Fibroblast of the aortic adventitia (primary cell): ENCODE results near the gene KRTAP29-1. TPM values are rescaled to one million over a fixed set of nuclear protein-coding genes. Genes with fewer than 3 reads are reported as not detected.
A peak's percentile ranks its signal among the peaks of the same experiment; 100 is the strongest.

Experiments used
- DNase-seq: peaks from one replicate; pipeline ENCODE4 v3.0.0-alpha.2; 2010; ENCODE audit warnings: low read depth
- H3K4me3 ChIP-seq: 2 replicates; pipeline ENCODE4 v1.5.1; 2011; ENCODE audit warnings: low read depth, mild to moderate bottlenecking, control low read depth, low read length, moderate library complexity
- CTCF ChIP-seq: IDR thresholded peaks from 2 replicates; pipeline ENCODE4 v1.5.1; 2011; ENCODE audit warnings: mild to moderate bottlenecking, low read length, control low read depth, inconsistent platforms; ENCODE audit not compliant: insufficient read depth
- total RNA-seq: library from RNA; depleted of rRNA; stranded (reverse); fragments of >200 nt; gene quantifications from 2 replicates; pipeline ENCODE4 v1.2.3, GENCODE V29; 2012; ENCODE audit warnings: low replicate concordance

KRTAP29-1 gene
- total RNA-seq, 1 donor = not detected

GRCh38 chr17:41322903-41323895 lies 20.5 kb upstream of the KRTAP29-1 start:
- no peak for TF ChIP-seq CTCF

GRCh38 chr17:41322094-41322902 lies 19.6 kb upstream of the KRTAP29-1 start:
- peak; percentile 77 for DNase-seq
- peak; percentile 95 for TF ChIP-seq CTCF
- no peak overlapping the region for H3K4me3 ChIP-seq

More at GRCh38 chr17:41322903-41323895, 20.5 kb upstream of the KRTAP29-1 start:
- H3K4me3 ChIP-seq = no peak overlapping the region
- no peak for DNase-seq

GRCh38 chr17:41318231-41318630 lies 15.6 kb upstream of the KRTAP29-1 start:
- TF ChIP-seq CTCF = no peak
- no peak overlapping the region for H3K4me3 ChIP-seq
- DNase-seq = no peak

GRCh38 chr17:41315814-41316445 lies 13.3 kb upstream of the KRTAP29-1 start:
- DNase-seq = no peak
- no peak for TF ChIP-seq CTCF
- H3K4me3 ChIP-seq = no peak overlapping the region

GRCh38 chr17:41315204-41315794 lies 12.6 kb upstream of the KRTAP29-1 start, which contains the start of gene KRTAP17-1:
TSS of gene KRTAP17-1 (minus strand) at chr17:41315710. CDS start at chr17:41315650, 60 bp downstream.
- no peak within 1 kb of the TSS for H3K4me3 ChIP-seq
- no peak for DNase-seq
- no peak for TF ChIP-seq CTCF

- no peak for DNase-seq
- H3K4me3 ChIP-seq = no peak overlapping the region
- no peak for TF ChIP-seq CTCF
These were observed 8.5 kb upstream of the KRTAP29-1 start for GRCh38 chr17:41311111-41311510.
